ENCODE measurements around the gene SLFN12L. TPM values are rescaled to one million over a fixed set of nuclear protein-coding genes. Genes with fewer than 3 reads are reported as not detected.

The SLFN12L gene
- total and polyA plus RNA-seq, 10 of the 15 experiments (the other 5 are each of a cell fraction or from before 2014, with no cell fraction given) = 1.0 to 21.3 (median 9.4) TPM

DNA sequence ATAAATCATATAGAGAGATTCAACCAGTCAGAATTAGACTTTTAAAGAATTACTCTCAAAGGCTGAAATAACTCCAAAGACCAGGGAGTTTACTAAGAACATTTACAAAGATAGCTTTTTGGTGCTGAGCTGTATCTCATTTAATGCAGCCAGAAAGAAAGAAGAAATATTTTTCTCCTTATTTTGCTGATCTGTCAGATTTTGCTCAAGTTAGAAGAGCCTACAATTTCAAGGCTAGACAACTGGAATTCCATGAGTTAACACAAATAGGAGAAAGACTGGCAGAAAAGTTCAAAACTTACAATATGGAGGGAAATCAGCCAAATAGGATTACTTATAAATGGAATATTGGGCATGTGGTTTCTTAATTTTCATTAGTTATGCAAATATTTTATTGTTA, 99.0 kb downstream of the SLFN12L start:
- POLR2A ChIA-PET = interaction anchor here (0.7 to 1.2 kb wide), 3 partner anchors 10 to 116 kb away, joined by 3 to 6 read pairs (median 3); partner anchors contain the start of gene SLFN13
- no peak for TF ChIP-seq NFYB (IDR thresholded peaks at IDR 0.05; ENCODE audit: insufficient read depth, low read depth, low read length)
- TF ChIP-seq TAF1 (IDR thresholded peaks at IDR 0.05; ENCODE audit: borderline replicate concordance, low read depth, low read length) = no peak
- no peak for TF ChIP-seq RBBP5 (conservative IDR thresholded peaks at IDR 0.05)
- TF ChIP-seq NRF1 (conservative IDR thresholded peaks at IDR 0.05; ENCODE audit: low read depth, low read length) = no peak
- no peak for TF ChIP-seq KAT2A (conservative IDR thresholded peaks at IDR 0.05; ENCODE audit: control insufficient read depth, low read depth, low read length)
- TF ChIP-seq BMI1 (IDR thresholded peaks at IDR 0.05; ENCODE audit: borderline replicate concordance) = no peak
- TF ChIP-seq ASH2L (IDR thresholded peaks at IDR 0.05; ENCODE audit: borderline replicate concordance, low read depth) = no peak
- no peak for TF ChIP-seq FOXM1 (IDR thresholded peaks at IDR 0.05; ENCODE audit: low read depth, low read length)
- no peak for TF ChIP-seq MYC (IDR thresholded peaks at IDR 0.05; ENCODE audit: insufficient read depth, insufficient read length, insufficient replicate concordance, low read length, severe bottlenecking)
- no peak for TF ChIP-seq CHD1 (IDR thresholded peaks at IDR 0.05; ENCODE audit: low read depth, low read length)
- no peak for TF ChIP-seq WRNIP1 (IDR thresholded peaks at IDR 0.05; ENCODE audit: borderline replicate concordance, low read depth, low read length)
- TF ChIP-seq HDGF (IDR thresholded peaks at IDR 0.05) = no peak
- no peak for TF ChIP-seq PAX8 (IDR thresholded peaks at IDR 0.05)
- no peak for TF ChIP-seq EP300 (IDR thresholded peaks at IDR 0.05; ENCODE audit: borderline replicate concordance in 1 of 2, control insufficient read depth in 1 of 2, low read depth in 2 of 2, low read length in 2 of 2)
- TF ChIP-seq YY1 (IDR thresholded peaks at IDR 0.05; ENCODE audit: low read depth, low read length) = no peak
- no peak for TF ChIP-seq TBL1XR1 (IDR thresholded peaks at IDR 0.05; ENCODE audit: low read depth, low read length)
- no peak for TF ChIP-seq SMC3 (IDR thresholded peaks at IDR 0.05; ENCODE audit: borderline replicate concordance, low read length)
- no peak for TF ChIP-seq E2F8 (IDR thresholded peaks at IDR 0.05; ENCODE audit: low read depth, partially characterized antibody)
- no peak for TF ChIP-seq E2F4 (IDR thresholded peaks at IDR 0.05; ENCODE audit: low read depth, low read length)
- H3K4me2 ChIP-seq (ENCODE audit: control insufficient read depth, insufficient read depth) = no peak overlapping the region
- H3K9ac ChIP-seq (ENCODE audit: control insufficient read depth, insufficient read depth, low read length) = no peak overlapping the region
- ATAC-seq (no peak), DNase-seq (ENCODE audit: low read depth, low spot score) (no peak), FAIRE-seq (no peak)
- H3K9me3 ChIP-seq (replicated peaks; ENCODE audit: control insufficient read depth, insufficient read depth, low read length) = no peaks in the 10 kb centered on the region
- no peak overlapping the region for H2AFZ ChIP-seq (ENCODE audit: control insufficient read depth, low read depth, low read length)
- no TSS peak for BruUV-seq (replicated peaks)
- no peak overlapping the region for H3K4me3 ChIP-seq
- H3K36me3 ChIP-seq (ENCODE audit: control insufficient read depth in 2 of 2, insufficient read depth in 2 of 2, low read length in 1 of 2) = peaks cover 0 to 3% of the 10 kb centered on the region in 2 experiments; a peak in 1 of 4 replicates
- H4K20me1 ChIP-seq (ENCODE audit: control insufficient read depth, insufficient read depth) = no peaks in the 10 kb centered on the region
- H3K27me3 ChIP-seq (replicated peaks in 1 of 2; ENCODE audit: control insufficient read depth in 2 of 2, insufficient read depth in 2 of 2, low read length in 1 of 2) = no peaks in the 10 kb centered on the region
- RAD21 ChIA-PET (ENCODE audit: unreplicated experiment) = interaction anchor here (1.3 to 1.6 kb wide), 2 partner anchors 9 to 65 kb away, joined by 3 to 6 read pairs; partner anchors contain the start of genes SLFN11 and SLFN13
- intact Hi-C loops (cut with micrococcal nuclease; ENCODE audit: unreplicated experiment) (no loop called here), in situ Hi-C loops (cut with MboI) (no loop called here)
- peaks cover 6% of the 10 kb centered on the region for H3K4me1 ChIP-seq (ENCODE audit: control insufficient read depth, insufficient read depth, low read length)
- no peak overlapping the region for H3K27ac ChIP-seq (ENCODE audit: control insufficient read depth, insufficient read depth)
- SMC1A ChIA-PET (ENCODE audit: uncharacterized antibody, unreplicated experiment) = interaction anchor here (1.0 to 2.4 kb wide), 5 partner anchors 9 to 125 kb away, joined by 3 to 18 read pairs (median 5); partner anchors contain the start of gene SLFN13
- CTCF ChIA-PET = interaction anchor here (1.5 kb wide), 1 partner anchor 125 kb away, joined by 4 read pairs; no protein-coding TSS in a partner anchor
- H3K79me2 ChIP-seq (ENCODE audit: control insufficient read depth, insufficient read depth, low read length) = no peaks in the 10 kb centered on the region

Data from GM12878 (cell line).